Measurements from ENCODE around the gene BBS4.

BBS4 gene

DNA sequence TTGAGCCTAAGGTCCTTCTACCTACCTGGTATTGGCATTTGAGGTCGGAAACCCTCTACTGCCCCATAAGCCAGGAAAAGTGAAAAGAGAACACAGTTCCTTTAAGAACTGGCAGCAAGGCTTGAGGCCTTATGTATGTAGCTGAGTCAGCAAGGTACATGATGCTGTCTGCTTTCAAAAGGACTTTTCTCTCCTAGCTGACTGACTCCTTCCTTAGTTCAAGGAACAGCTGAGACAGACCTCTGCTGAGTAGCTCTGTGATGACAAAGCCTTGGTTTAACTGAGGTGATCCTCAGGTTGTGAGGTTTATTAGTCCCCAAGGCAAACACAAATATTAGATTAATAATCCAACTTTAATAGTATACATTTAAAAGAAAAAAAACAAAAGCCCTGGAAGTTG, 51.7 kb downstream of the BBS4 start:
- TF ChIP-seq, protein P1, sequence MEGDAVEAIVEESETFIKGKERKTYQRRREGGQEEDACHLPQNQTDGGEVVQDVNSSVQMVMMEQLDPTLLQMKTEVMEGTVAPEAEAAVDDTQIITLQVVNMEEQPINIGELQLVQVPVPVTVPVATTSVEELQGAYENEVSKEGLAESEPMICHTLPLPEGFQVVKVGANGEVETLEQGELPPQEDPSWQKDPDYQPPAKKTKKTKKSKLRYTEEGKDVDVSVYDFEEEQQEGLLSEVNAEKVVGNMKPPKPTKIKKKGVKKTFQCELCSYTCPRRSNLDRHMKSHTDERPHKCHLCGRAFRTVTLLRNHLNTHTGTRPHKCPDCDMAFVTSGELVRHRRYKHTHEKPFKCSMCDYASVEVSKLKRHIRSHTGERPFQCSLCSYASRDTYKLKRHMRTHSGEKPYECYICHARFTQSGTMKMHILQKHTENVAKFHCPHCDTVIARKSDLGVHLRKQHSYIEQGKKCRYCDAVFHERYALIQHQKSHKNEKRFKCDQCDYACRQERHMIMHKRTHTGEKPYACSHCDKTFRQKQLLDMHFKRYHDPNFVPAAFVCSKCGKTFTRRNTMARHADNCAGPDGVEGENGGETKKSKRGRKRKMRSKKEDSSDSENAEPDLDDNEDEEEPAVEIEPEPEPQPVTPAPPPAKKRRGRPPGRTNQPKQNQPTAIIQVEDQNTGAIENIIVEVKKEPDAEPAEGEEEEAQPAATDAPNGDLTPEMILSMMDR (conservative IDR thresholded peaks at IDR 0.05), result no peak
- peak overlapping the region; percentile 91 for H3K27ac ChIP-seq

DNA sequence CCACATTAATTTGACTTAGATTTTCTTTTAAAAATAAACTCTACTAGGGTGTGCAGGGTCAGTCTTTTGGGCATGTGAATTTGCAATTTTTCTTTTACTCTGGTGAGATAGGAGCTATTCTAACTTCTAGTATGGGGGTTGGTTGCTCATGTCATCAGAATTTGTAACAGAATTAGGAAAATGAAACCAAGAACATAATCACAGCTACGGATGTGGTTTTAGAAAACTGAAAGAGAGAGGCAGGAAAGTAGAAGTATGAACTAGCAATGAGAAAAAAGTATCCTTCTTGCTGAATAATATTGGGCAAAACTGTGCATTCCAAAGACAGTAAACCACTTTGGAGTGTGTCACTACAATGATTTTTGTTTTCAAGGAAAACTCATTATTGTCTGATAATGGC, 54.2 kb downstream of the BBS4 start:
- H3K27ac ChIP-seq, result no peak overlapping the region
- TF ChIP-seq, protein P1 (conservative IDR thresholded peaks at IDR 0.05), result no peak

DNA sequence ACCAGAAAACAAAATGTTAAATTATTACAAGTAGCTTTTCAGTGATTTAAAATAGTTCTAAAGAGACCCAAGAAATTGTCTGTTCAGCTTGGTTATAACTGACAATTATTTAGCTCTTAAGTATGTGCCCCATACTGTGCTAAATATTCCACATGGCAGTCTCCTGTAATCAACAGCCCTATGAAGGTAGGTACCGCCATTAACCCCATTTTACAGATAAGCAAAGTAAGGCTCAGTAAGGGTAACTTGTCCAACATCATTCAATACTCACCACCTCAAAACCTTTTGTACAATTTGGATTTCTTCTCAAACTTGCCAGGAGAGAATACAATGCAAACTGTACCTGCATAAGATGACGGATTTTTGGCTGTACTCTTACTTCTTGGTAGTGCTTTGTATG, 63.7 kb downstream of the BBS4 start:
- TF ChIP-seq, protein P1 (conservative IDR thresholded peaks at IDR 0.05), result no peak
- no peak overlapping the region for H3K27ac ChIP-seq

DNA sequence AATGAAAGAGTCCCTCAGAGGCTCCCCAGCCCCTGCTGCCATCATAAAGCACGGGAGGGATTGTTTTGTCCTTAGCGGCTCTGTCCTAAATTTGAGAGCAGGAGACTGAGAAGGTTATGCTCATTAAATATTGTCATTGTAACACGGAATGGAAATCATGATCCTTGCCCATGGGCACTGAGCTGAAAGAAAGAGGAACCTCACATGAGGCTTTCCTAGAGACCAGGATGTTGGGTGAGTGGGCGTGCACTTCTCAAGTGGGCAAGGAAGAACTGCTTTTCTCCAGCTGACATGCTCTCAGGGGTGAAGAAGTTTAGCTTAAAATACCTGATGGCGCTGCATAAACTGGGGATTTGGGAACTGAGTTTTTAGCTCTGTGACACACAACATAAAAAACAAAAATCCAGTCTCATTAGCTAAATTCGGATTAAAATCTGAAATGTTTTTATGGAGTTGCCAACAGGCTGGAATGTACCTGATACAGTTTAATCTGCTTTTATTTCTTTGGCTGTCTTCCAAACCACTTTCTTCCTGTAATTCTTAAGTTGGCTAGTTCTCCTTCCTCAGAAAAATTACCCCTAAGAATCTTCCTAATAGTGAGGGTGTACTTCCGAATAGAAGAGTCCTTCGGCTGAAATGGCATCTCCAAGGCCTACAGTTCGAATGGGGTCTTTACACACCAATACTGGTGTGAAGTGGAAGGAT, 65.9 kb downstream of the BBS4 start:
- TF ChIP-seq, protein P1 (conservative IDR thresholded peaks at IDR 0.05), result no peak
- H3K27ac ChIP-seq, result peak overlapping the region; percentile 9; the same call in 1 of the 2 replicates

DNA sequence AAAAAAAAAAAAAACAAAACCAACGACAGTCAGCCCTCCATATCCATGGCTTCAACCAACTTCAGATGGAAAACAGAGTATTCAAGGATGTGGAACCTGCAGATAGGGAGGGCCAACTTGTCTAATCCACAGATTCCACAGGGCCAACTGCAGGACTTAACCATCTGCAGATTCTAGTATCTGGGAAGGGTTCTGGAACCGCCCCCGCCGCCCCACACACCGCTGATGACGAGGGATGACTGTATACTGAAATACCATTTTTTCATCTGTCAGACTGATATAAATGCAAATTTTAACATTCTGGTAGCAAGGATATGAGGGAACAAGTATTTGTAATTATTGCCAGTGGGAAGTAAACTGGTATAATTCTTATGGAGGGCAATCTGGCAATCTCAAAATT, 68.1 kb downstream of the BBS4 start:
- no peak overlapping the region for H3K27ac ChIP-seq
- TF ChIP-seq, protein P1 (conservative IDR thresholded peaks at IDR 0.05), result no peak

DNA sequence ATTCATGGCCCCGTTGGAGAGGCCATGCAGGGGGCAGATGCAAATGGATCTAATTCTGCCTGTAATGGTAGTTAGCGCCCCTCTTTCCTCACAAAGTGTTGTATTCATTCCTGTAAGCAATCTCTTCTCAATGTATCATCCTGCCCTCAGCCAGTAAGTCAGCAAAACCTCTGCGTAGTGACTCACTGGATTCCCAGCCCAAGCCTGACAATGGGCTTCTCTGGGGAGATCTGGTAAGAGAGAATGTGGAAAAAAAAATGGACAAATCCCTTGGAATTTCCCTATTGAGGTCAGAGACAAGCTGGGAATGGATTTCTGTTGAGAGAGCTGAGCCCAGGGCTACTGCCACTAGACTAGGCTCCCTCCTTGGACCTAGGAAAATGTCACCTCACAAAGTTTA, 72.2 kb downstream of the BBS4 start:
- peak overlapping the region; percentile 39 for H3K27ac ChIP-seq
- TF ChIP-seq, protein P1 (conservative IDR thresholded peaks at IDR 0.05), result no peak

- TF ChIP-seq, protein P1 (conservative IDR thresholded peaks at IDR 0.05), result no peak
- no peak overlapping the region for H3K27ac ChIP-seq
Observed at GRCh38 chr15:72760590-72761260, 74.7 kb downstream of the BBS4 start.

Measured in VCaP (cell line).